Fibroblast of skin of scalp (primary cell): ENCODE data around the gene NTF3. TPM values are rescaled to one million over a fixed set of nuclear protein-coding genes. Genes with fewer than 3 reads are reported as not detected.

Source experiments
- DNase-seq: peaks from one replicate; pipeline ENCODE4 v3.0.0-alpha.2; 2013
- polyA plus RNA-seq, 2 experiments: library from polyadenylated mRNA; unstranded; fragments of 120-200 nt; gene quantifications; one replicate each; pipeline ENCODE4 v1.2.1, GENCODE V29; 2013; ENCODE audit not compliant: insufficient read length in 2 of 2

Gene NTF3
- 16.3 TPM for polyA plus RNA-seq (2013, experiment 1 of 2; ENCODE audit: insufficient read length)
- polyA plus RNA-seq (2013, experiment 2 of 2; ENCODE audit: insufficient read length): 15.1 TPM

- DNase-seq: peak; percentile 71
Observed at GRCh38 chr12:5432011-5432400, at the start of gene NTF3. TSS of gene NTF3 (plus strand) at chr12:5432108. CDS start at chr12:5432325, 217 bp downstream.

GRCh38 chr12:5384015-5384414 is 47.9 kb upstream of the NTF3 start:
- peak; percentile 50 for DNase-seq

- peak; percentile 68 for DNase-seq
Observed at GRCh38 chr12:5388581-5389535, 43.0 kb upstream of the NTF3 start.

- peak; percentile 62 for DNase-seq
Observed at GRCh38 chr12:5390174-5390799, 41.6 kb upstream of the NTF3 start.

- peak; percentile 83 for DNase-seq
Observed at GRCh38 chr12:5391653-5392052, 40.3 kb upstream of the NTF3 start.

- DNase-seq: no peak
Observed at GRCh38 chr12:5392961-5393360, 38.9 kb upstream of the NTF3 start.

- no peak for DNase-seq
Observed at GRCh38 chr12:5395443-5396271, 36.3 kb upstream of the NTF3 start.

GRCh38 chr12:5396541-5396940 is 35.4 kb upstream of the NTF3 start:
- no peak for DNase-seq

GRCh38 chr12:5399266-5399665 is 32.6 kb upstream of the NTF3 start:
- DNase-seq: peak; percentile 59

- DNase-seq: no peak
Observed at GRCh38 chr12:5402009-5402935, 29.6 kb upstream of the NTF3 start.

- DNase-seq: peak; percentile 61
Observed at GRCh38 chr12:5403411-5403810, 28.5 kb upstream of the NTF3 start.

- DNase-seq: peak; percentile 40
Observed at GRCh38 chr12:5407034-5407856, 24.7 kb upstream of the NTF3 start.

GRCh38 chr12:5409619-5410018 is 22.3 kb upstream of the NTF3 start:
- no peak for DNase-seq

- DNase-seq: peak; percentile 51
Observed at GRCh38 chr12:5416571-5416970, 15.3 kb upstream of the NTF3 start.

GRCh38 chr12:5417500-5417899 is 14.4 kb upstream of the NTF3 start:
- peak; percentile 71 for DNase-seq

GRCh38 chr12:5428332-5429221 is 3.3 kb upstream of the NTF3 start:
- peak; percentile 72 for DNase-seq

- DNase-seq: no peak
Observed at GRCh38 chr12:5429741-5430557, 2.0 kb upstream of the NTF3 start.
